Trophoblast cell (in vitro differentiated cells and primary cell): ENCODE data around the gene RBFOX1.

Experiments
- DNase-seq, 2 donors: peaks; one replicate each; pipeline ENCODE4 v3.0.0-alpha.2; 2016
- H2AFZ ChIP-seq: 2 replicates; pipeline ENCODE4 v1.6.1; 2013; ENCODE audit warnings: low read length, moderate library complexity, mild to moderate bottlenecking; ENCODE audit not compliant: insufficient read depth, poor library complexity
- H2AK5ac ChIP-seq: 2 replicates; pipeline ENCODE4 v1.6.1; 2013; ENCODE audit warnings: mild to moderate bottlenecking, low read length
- H2BK120ac ChIP-seq: 2 replicates; pipeline ENCODE4 v1.6.1; 2013; ENCODE audit warnings: low read length, mild to moderate bottlenecking, moderate library complexity; ENCODE audit not compliant: insufficient read depth, poor library complexity
- H2BK12ac ChIP-seq: 2 replicates; pipeline ENCODE4 v1.6.1; 2013; ENCODE audit warnings: mild to moderate bottlenecking, low read length, moderate library complexity
- H2BK5ac ChIP-seq: 2 replicates; pipeline ENCODE4 v1.6.1; 2013; ENCODE audit warnings: low read length, low read depth, moderate library complexity, mild to moderate bottlenecking; ENCODE audit not compliant: poor library complexity
- H3K14ac ChIP-seq: 2 replicates; pipeline ENCODE4 v1.6.1; 2013; ENCODE audit warnings: mild to moderate bottlenecking, low read length
- H3K18ac ChIP-seq: 2 replicates; pipeline ENCODE4 v1.6.1; 2013; ENCODE audit warnings: mild to moderate bottlenecking, low read length
- H3K23ac ChIP-seq: 2 replicates; pipeline ENCODE4 v1.6.1; 2013; ENCODE audit warnings: low read length
- H3K27ac ChIP-seq: 2 replicates; pipeline ENCODE4 v1.5.1; 2013; ENCODE audit warnings: low read depth, mild to moderate bottlenecking, inconsistent platforms, low read length, moderate library complexity
- H3K27me3 ChIP-seq: 2 replicates; pipeline ENCODE4 v1.6.1; 2013; ENCODE audit warnings: inconsistent platforms, mild to moderate bottlenecking, low read length, moderate library complexity; ENCODE audit not compliant: insufficient read depth
- H3K36me3 ChIP-seq, 2 experiments: 1 replicate in 1 of 2; 2 replicates in 1 of 2; pipeline ENCODE4 v1.6.1; 2013; ENCODE audit warnings: low read length in 2 of 2, mild to moderate bottlenecking in 2 of 2, moderate library complexity in 1 of 2; ENCODE audit not compliant: insufficient read depth in 2 of 2, control insufficient read depth in 1 of 2
- H3K4ac ChIP-seq: 2 replicates; pipeline ENCODE4 v1.6.1; 2013; ENCODE audit warnings: low read depth, mild to moderate bottlenecking, low read length, moderate library complexity
- H3K4me1 ChIP-seq, 2 experiments: 1 replicate in 1 of 2; 2 replicates in 1 of 2; pipeline ENCODE4 v1.6.1; 2013; ENCODE audit warnings: low read length in 2 of 2, mild to moderate bottlenecking in 2 of 2, moderate library complexity in 1 of 2; ENCODE audit not compliant: insufficient read depth in 2 of 2, control insufficient read depth in 1 of 2
- H3K4me2 ChIP-seq: 2 replicates; pipeline ENCODE4 v1.6.1; 2013; ENCODE audit warnings: inconsistent platforms, mild to moderate bottlenecking, low read length, moderate library complexity
- H3K4me3 ChIP-seq: 2 replicates; pipeline ENCODE4 v1.5.1; 2013; ENCODE audit warnings: mild to moderate bottlenecking, low read depth, low read length, inconsistent platforms
- H3K79me1 ChIP-seq: one replicate; pipeline ENCODE4 v1.6.1; 2013; ENCODE audit warnings: low read length
- H3K79me2 ChIP-seq: 2 replicates; pipeline ENCODE4 v1.6.1; 2013; ENCODE audit warnings: low read length, mild to moderate bottlenecking; ENCODE audit not compliant: control insufficient read depth, insufficient read depth, poor library complexity
- H3K9ac ChIP-seq: 2 replicates; pipeline ENCODE4 v1.6.1; 2013; ENCODE audit warnings: mild to moderate bottlenecking, low read length
- H3K9me3 ChIP-seq: 2 replicates; pipeline ENCODE4 v1.6.1; 2013; ENCODE audit warnings: low read depth, mild to moderate bottlenecking, control low read depth, inconsistent platforms, low read length; ENCODE audit not compliant: insufficient read depth
- H4K12ac ChIP-seq: 2 replicates; pipeline ENCODE4 v1.6.1; 2013; ENCODE audit warnings: low read depth, mild to moderate bottlenecking, low read length, moderate library complexity
- H4K8ac ChIP-seq: 2 replicates; pipeline ENCODE4 v1.6.1; 2013; ENCODE audit warnings: low read depth, mild to moderate bottlenecking, low read length, moderate library complexity
- H4K91ac ChIP-seq: one replicate; pipeline ENCODE4 v1.6.1; 2013; ENCODE audit warnings: low read depth, mild to moderate bottlenecking, low read length, moderate library complexity
- WGBS: extraction: QIAGEN DNeasy Blood & Tissue Kit; methylation state at CpG from one replicate; pipeline ENCODE4 v1.1.7; 2013; ENCODE audit warnings: missing lambda C conversion rate; ENCODE audit not compliant: insufficient read length, insufficient coverage; ENCODE audit errors: extremely low coverage; 5-methylcytosine and 5-hydroxymethylcytosine counted together

Gene RBFOX1

DNA sequence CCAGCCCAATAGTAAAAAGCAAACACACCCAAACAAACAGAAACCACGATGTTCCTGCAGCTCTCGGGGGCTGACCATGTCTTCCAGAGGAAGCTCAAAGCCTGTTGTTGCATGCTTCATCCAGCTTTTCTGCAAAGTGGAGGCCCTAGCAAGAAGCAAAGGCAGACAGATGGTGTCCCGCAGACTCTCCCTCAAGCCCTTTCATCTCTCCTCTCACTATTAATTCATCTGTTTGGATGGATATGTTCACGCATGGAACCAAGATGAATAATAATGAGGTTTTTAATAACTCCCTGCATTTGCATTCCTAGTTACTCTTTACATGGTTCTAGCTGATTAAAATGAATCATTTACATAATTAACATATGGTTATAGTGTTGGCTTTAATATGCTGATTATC lies 36.6 kb downstream of the RBFOX1 start:
- Histone ChIP-seq H4K91ac (no peak overlapping the region), H3K4me1 (no peaks in the 10 kb centered on the region), H3K9ac (no peak overlapping the region), H3K23ac (no peak overlapping the region), H2AFZ (no peak overlapping the region), H3K79me1 (no peaks in the 10 kb centered on the region), H3K18ac (no peak overlapping the region), H3K27me3 (no peaks in the 10 kb centered on the region), H2BK12ac (no peak overlapping the region), H2BK120ac (no peak overlapping the region), H3K14ac (no peak overlapping the region), H4K8ac (no peak overlapping the region), H3K4me3 (no peak overlapping the region), H2AK5ac (no peak overlapping the region), H3K9me3 (no peaks in the 10 kb centered on the region), H3K4ac (no peak overlapping the region), H2BK5ac (no peak overlapping the region), H3K4me2 (no peak overlapping the region), H3K79me2 (no peaks in the 10 kb centered on the region), H3K27ac (no peak overlapping the region), H4K12ac (no peak overlapping the region), H3K36me3 (no peaks in the 10 kb centered on the region)
- no peak for DNase-seq
- WGBS: no CpG with 5 or more reads among the region's 4 CpGs

GRCh38 chr16:7372095-7372494 lies 39.5 kb downstream of the RBFOX1 start:
- no peaks in the 10 kb centered on the region for H3K79me1 ChIP-seq
- no peak overlapping the region for H3K27ac ChIP-seq
- no peak overlapping the region for H3K4me3 ChIP-seq
- no CpG with 5 or more reads among the region's 4 CpGs for WGBS
- no peak overlapping the region for H3K4me2 ChIP-seq
- no peak overlapping the region for H3K23ac ChIP-seq
- no peaks in the 10 kb centered on the region for H3K27me3 ChIP-seq
- no peak overlapping the region for H3K9ac ChIP-seq
- H2AFZ ChIP-seq: no peak overlapping the region
- no peaks in the 10 kb centered on the region for H3K4me1 ChIP-seq
- H3K79me2 ChIP-seq: no peaks in the 10 kb centered on the region
- H2BK120ac ChIP-seq: no peak overlapping the region
- H3K9me3 ChIP-seq: no peaks in the 10 kb centered on the region
- no peak overlapping the region for H3K18ac ChIP-seq
- no peak overlapping the region for H2BK5ac ChIP-seq
- H3K36me3 ChIP-seq: no peaks in the 10 kb centered on the region
- H4K8ac ChIP-seq: no peak overlapping the region
- no peak overlapping the region for H4K12ac ChIP-seq
- no peak overlapping the region for H3K4ac ChIP-seq
- H4K91ac ChIP-seq: no peak overlapping the region
- no peak overlapping the region for H3K14ac ChIP-seq
- H2AK5ac ChIP-seq: no peak overlapping the region
- no peak for DNase-seq
- H2BK12ac ChIP-seq: no peak overlapping the region

GRCh38 chr16:7373776-7374175 lies 41.1 kb downstream of the RBFOX1 start:
- H3K27me3 ChIP-seq: no peaks in the 10 kb centered on the region
- H3K4me2 ChIP-seq: no peak overlapping the region
- no peak overlapping the region for H3K27ac ChIP-seq
- H4K12ac ChIP-seq: no peak overlapping the region
- H3K36me3 ChIP-seq: no peaks in the 10 kb centered on the region
- no peak overlapping the region for H3K4ac ChIP-seq
- no peak overlapping the region for H3K14ac ChIP-seq
- H3K9me3 ChIP-seq: no peaks in the 10 kb centered on the region
- no peak overlapping the region for H2AFZ ChIP-seq
- no peaks in the 10 kb centered on the region for H3K4me1 ChIP-seq
- WGBS: no CpG with 5 or more reads among the region's 5 CpGs
- no peaks in the 10 kb centered on the region for H3K79me2 ChIP-seq
- H2BK5ac ChIP-seq: no peak overlapping the region
- H4K91ac ChIP-seq: no peak overlapping the region
- no peak overlapping the region for H2AK5ac ChIP-seq
- no peaks in the 10 kb centered on the region for H3K79me1 ChIP-seq
- H4K8ac ChIP-seq: no peak overlapping the region
- H2BK120ac ChIP-seq: no peak overlapping the region
- no peak overlapping the region for H3K18ac ChIP-seq
- H3K4me3 ChIP-seq: no peak overlapping the region
- H2BK12ac ChIP-seq: no peak overlapping the region
- H3K9ac ChIP-seq: no peak overlapping the region
- H3K23ac ChIP-seq: no peak overlapping the region
- no peak for DNase-seq

- Histone ChIP-seq H3K4me3 (no peak overlapping the region), H3K4me2 (no peak overlapping the region), H2BK120ac (no peak overlapping the region), H4K12ac (no peak overlapping the region), H2BK5ac (no peak overlapping the region), H3K9ac (no peak overlapping the region), H2AFZ (no peak overlapping the region), H3K4ac (no peak overlapping the region), H2BK12ac (no peak overlapping the region), H3K27ac (no peak overlapping the region), H3K23ac (no peak overlapping the region), H2AK5ac (no peak overlapping the region), H4K8ac (no peak overlapping the region), H3K14ac (no peak overlapping the region), H3K36me3 (no peaks in the 10 kb centered on the region), H4K91ac (no peak overlapping the region), H3K27me3 (no peaks in the 10 kb centered on the region), H3K4me1 (no peaks in the 10 kb centered on the region), H3K79me2 (no peaks in the 10 kb centered on the region), H3K79me1 (no peaks in the 10 kb centered on the region), H3K18ac (no peak overlapping the region), H3K9me3 (no peaks in the 10 kb centered on the region)
- DNase-seq: peak; percentile 17 to 69
- no CpG with 5 or more reads among the region's 9 CpGs for WGBS
Measured at GRCh38 chr16:7374614-7375174, 42.0 kb downstream of the RBFOX1 start.
